ENCODE data around the gene KCNG3.

KCNG3 gene

GRCh38 chr2:42480402-42480801, 13.4 kb downstream of the KCNG3 start:
- DNase-seq = no peak

- DNase-seq = no peak
These were observed 18.9 kb downstream of the KCNG3 start for GRCh38 chr2:42474765-42475454.

DNA sequence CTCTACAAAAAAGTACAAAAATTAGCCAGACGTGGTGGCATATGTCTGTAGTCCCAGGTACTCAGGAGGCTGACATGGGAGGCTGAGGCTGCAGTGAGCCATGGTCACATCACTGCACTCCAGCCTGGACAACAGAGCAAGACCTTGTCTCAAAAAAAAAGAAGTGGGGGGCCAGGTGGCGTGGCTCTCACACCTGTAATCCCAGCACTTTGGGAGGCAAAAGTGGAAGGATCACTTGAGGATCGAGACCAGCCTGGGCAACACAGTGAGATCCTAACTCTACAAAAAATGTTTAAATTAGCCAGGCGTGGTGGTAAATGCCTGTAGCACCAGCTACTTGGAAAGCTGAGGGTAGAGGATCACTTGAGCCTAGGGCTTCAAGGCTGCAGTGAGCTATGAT, 23.1 kb downstream of the KCNG3 start:
- no peak for DNase-seq

DNA sequence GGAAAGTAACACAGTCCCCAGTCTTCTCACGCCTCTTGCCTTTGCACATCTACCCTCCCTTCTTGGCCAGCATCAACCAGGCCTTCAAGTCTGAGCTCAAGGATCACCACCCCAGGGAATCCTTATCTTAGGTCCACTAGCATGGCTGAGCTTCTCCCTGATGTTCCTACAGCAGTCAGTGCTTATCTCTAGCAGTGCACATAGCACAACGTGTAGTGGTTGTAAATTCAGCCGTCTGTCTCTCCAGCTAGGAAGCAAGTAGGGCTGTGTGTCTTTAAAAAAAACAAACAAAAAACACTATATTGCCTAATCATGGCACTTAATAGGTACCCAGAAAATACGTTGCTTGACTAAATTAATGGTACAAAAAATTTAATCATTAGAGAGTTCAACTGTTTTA, 29.2 kb downstream of the KCNG3 start:
- DNase-seq = no peak

DNA sequence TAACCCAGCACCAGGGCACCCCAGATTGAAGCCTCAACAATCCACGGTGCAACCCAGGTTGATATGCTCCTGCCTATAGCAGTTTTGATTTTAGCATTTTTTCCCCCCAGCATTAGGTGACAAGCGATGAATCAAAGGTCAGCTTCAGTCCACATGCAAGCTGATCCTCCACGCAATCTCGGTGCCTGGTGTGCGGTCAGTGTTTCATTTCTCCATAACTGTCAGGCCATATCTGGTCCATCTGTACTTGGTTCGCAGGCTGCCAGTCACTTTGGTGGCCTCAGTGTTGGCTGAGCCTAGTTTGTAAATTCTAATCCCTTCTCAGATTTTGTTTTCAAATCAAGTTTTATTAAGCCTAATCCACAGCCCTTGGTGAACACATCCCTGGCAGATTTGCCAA, 30.2 kb downstream of the KCNG3 start:
- DNase-seq = no peak

- no peak for DNase-seq
These were observed 34.5 kb downstream of the KCNG3 start for GRCh38 chr2:42459296-42459695.

GRCh38 chr2:42458396-42458795, 35.4 kb downstream of the KCNG3 start:
- no peak for DNase-seq

- DNase-seq = no peak
These were observed 36.8 kb downstream of the KCNG3 start for GRCh38 chr2:42457011-42457410.

- DNase-seq = no peak
These were observed 37.5 kb downstream of the KCNG3 start for GRCh38 chr2:42456126-42456839.

- DNase-seq = no peak
These were observed 41.2 kb downstream of the KCNG3 start for GRCh38 chr2:42452545-42452944.

DNA sequence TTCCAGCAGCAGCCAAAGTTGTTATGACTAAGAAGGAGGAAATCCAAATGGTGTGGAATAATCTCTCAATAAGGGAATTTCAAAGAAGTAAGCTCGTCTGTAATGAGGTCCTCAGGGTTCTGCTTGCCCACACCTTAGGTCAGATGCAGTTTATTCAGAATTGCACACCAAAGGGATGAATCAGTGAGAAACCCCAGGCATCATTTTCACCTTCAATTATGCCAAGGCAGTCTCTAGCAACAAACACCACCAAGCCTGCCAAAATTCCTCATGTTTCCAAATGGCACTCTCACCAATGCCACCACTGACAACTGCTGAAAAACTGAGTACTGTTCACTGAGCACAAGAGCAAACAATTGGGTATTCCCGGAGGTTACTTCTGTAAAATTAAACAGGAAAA, 43.6 kb downstream of the KCNG3 start:
- no peak for DNase-seq

DNA sequence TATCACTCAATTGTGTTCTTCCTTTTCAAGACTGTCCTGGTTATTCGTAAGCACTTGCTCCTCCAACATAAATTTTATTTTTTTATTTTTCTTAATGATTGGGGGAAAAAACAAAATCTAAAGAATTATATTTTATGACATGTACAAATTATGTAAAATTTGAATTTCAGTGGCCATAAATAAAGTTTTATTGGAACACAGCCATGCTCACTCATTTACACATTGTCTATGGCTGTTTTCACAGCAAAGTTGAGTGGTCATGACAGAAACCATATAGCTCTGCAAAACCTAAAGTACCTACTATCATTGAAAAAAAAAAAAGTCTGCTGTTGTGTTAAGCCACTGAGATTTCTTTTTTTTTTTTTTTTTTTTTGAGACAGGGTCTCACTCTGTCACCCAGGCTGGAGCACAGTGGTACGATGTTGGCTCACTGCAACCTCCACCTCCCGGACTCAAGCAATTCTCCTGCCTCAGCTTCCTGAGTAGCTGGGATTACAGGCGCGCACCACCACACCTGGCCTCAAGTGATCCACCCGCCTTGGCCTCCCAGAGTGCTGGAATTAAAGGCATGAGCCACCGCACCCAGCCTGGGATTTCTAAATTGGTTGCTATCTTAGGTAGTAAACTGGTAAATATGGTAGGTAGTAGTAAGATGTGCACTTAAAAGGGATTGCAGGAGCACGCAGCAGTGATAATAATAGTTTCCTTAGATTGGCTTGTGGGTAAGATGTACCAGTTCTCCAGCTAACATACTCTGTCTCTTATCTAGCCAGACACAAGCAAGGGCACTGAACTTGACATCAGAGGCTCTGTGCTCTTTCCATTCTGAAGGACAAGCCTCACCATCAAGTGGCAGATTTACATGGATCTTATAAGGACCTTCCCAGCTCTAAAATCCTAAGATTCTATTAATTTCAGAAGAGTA, 44.4 kb downstream of the KCNG3 start:
- DNase-seq = no peak

GRCh38 chr2:42448163-42448562, 45.6 kb downstream of the KCNG3 start:
- DNase-seq = no peak

DNA sequence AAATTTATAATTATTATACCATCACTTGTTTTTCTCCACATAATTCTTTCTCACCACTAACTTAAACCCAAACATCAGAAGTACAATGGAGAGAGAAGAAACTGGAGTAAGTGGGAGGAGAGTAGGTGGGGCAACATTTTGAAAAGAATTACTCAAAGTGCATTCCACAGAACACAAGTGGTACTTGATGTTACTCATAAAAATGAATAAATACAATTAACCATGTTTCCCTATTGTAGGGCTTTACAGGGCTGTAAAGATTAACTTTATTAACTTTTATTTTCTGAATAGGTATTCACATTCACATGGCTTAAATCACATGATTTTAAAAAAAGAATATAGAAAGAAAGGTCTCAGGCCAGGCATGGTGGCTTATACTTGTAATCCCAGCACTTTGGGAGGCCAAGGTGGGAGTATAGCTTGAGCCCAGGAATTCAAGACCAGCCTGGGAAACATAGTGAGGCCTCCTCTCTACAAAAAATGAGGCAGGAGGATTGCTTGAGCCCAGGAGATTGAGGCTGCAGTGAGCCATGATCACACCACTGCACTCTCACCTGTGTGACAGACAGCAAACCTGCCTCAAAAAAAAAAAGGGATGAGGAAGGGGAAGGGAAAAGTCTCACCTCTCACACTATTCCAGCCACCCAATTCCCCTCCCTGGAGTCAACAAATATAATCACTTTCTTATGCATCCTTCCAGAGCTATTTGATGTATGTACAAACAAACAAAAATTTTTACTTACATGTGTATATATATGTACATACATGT, 47.1 kb downstream of the KCNG3 start:
- DNase-seq = no peak

DNA sequence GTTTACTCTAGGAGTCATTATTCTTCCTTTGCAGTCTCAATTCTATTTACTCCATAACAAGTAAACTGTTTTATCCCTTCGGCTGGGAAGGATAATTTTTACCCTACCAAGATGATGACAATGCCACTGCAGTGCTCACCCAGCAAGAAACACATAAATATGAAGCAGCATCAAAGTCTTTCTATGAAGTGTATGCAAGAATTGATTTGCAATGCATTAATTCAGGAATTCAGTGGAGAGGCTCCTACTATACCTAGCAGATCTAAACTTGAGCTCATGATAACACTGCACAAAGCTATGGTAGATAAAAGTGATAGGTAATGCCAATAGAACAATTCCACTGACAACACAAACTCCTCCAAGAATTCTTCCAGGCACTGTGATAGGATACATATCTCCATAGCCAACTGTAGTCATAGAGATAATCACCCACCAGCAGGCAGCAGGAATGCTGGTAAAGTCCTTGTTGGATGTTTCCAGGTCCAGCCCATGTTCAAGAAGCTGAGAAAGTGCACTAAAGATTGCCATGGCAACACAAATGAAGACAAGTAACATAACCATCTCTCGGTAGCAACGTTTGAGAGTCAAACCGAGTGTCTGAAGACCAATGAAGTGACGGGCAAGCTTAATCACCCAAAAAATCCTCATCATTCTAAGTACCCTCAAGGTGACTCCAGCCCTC, 49.9 kb downstream of the KCNG3 start:
- no peak for DNase-seq

GRCh38 chr2:42442774-42443173, 51.0 kb downstream of the KCNG3 start:
- no peak for DNase-seq

- no peak for DNase-seq
These were observed 55.1 kb downstream of the KCNG3 start for GRCh38 chr2:42438685-42439084.

- DNase-seq = no peak
These were observed 57.4 kb downstream of the KCNG3 start for GRCh38 chr2:42436370-42436769.

GRCh38 chr2:42435628-42436027, 58.2 kb downstream of the KCNG3 start:
- DNase-seq = no peak

- no peak for DNase-seq
These were observed 63.6 kb downstream of the KCNG3 start for GRCh38 chr2:42430188-42430587.

GRCh38 chr2:42429352-42429751, 64.4 kb downstream of the KCNG3 start:
- DNase-seq = no peak

GRCh38 chr2:42425697-42426096, 68.1 kb downstream of the KCNG3 start:
- DNase-seq = no peak

Data from activated CD4-positive, alpha-beta T cell treated with anti-CD3 and anti-CD28 coated beads for 4 hours (primary cell).